ENCODE data around the gene FAM222A.

DNA sequence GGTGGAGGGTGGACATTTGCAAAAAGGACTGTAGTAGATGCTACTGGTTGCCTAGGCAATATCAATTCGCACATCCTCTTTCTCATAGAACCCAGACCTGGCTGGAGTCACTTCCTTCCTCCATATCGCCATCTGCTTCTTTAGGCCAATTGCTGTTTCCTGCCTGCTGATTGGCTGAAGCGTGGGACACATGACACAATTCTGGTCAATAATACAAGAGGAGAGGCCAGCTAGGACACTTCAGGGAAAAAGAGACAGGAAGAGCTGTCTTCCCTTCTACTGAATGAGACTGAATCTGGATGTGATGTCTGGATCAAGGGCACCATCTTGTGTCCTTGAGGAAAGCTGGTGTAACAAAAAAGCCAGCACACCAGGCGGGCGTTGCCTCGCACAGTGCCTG is 65.8 kb downstream of the FAM222A start:
- no peak for TF ChIP-seq ZNF565 (CRISPR knock-in tag; conservative IDR thresholded peaks at IDR 0.05; ENCODE audit: low read depth)
- TF ChIP-seq ARNTL (CRISPR knock-in tag; IDR thresholded peaks at IDR 0.05; ENCODE audit: borderline replicate concordance, low read depth) = no peak
- TF ChIP-seq, protein P1, sequence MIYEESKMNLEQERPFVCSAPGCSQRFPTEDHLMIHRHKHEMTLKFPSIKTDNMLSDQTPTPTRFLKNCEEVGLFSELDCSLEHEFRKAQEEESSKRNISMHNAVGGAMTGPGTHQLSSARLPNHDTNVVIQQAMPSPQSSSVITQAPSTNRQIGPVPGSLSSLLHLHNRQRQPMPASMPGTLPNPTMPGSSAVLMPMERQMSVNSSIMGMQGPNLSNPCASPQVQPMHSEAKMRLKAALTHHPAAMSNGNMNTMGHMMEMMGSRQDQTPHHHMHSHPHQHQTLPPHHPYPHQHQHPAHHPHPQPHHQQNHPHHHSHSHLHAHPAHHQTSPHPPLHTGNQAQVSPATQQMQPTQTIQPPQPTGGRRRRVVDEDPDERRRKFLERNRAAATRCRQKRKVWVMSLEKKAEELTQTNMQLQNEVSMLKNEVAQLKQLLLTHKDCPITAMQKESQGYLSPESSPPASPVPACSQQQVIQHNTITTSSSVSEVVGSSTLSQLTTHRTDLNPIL (CRISPR knock-in tag; IDR thresholded peaks at IDR 0.05; ENCODE audit: low read depth) = no peak
- no peak for TF ChIP-seq TCF4 (CRISPR knock-in tag; IDR thresholded peaks at IDR 0.05; ENCODE audit: borderline replicate concordance)
- TF ChIP-seq, protein P2, sequence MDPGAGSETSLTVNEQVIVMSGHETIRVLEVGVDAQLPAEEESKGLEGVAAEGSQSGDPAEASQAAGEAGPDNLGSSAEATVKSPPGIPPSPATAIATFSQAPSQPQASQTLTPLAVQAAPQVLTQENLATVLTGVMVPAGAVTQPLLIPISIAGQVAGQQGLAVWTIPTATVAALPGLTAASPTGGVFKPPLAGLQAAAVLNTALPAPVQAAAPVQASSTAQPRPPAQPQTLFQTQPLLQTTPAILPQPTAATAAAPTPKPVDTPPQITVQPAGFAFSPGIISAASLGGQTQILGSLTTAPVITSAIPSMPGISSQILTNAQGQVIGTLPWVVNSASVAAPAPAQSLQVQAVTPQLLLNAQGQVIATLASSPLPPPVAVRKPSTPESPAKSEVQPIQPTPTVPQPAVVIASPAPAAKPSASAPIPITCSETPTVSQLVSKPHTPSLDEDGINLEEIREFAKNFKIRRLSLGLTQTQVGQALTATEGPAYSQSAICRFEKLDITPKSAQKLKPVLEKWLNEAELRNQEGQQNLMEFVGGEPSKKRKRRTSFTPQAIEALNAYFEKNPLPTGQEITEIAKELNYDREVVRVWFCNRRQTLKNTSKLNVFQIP (CRISPR knock-in tag; IDR thresholded peaks at IDR 0.05; ENCODE audit: borderline replicate concordance, low read depth) = no peak
- TF ChIP-seq, protein P3, sequence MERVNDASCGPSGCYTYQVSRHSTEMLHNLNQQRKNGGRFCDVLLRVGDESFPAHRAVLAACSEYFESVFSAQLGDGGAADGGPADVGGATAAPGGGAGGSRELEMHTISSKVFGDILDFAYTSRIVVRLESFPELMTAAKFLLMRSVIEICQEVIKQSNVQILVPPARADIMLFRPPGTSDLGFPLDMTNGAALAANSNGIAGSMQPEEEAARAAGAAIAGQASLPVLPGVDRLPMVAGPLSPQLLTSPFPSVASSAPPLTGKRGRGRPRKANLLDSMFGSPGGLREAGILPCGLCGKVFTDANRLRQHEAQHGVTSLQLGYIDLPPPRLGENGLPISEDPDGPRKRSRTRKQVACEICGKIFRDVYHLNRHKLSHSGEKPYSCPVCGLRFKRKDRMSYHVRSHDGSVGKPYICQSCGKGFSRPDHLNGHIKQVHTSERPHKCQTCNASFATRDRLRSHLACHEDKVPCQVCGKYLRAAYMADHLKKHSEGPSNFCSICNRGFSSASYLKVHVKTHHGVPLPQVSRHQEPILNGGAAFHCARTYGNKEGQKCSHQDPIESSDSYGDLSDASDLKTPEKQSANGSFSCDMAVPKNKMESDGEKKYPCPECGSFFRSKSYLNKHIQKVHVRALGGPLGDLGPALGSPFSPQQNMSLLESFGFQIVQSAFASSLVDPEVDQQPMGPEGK (CRISPR knock-in tag; IDR thresholded peaks at IDR 0.05; ENCODE audit: borderline replicate concordance) = no peak
- TF ChIP-seq, protein P4, sequence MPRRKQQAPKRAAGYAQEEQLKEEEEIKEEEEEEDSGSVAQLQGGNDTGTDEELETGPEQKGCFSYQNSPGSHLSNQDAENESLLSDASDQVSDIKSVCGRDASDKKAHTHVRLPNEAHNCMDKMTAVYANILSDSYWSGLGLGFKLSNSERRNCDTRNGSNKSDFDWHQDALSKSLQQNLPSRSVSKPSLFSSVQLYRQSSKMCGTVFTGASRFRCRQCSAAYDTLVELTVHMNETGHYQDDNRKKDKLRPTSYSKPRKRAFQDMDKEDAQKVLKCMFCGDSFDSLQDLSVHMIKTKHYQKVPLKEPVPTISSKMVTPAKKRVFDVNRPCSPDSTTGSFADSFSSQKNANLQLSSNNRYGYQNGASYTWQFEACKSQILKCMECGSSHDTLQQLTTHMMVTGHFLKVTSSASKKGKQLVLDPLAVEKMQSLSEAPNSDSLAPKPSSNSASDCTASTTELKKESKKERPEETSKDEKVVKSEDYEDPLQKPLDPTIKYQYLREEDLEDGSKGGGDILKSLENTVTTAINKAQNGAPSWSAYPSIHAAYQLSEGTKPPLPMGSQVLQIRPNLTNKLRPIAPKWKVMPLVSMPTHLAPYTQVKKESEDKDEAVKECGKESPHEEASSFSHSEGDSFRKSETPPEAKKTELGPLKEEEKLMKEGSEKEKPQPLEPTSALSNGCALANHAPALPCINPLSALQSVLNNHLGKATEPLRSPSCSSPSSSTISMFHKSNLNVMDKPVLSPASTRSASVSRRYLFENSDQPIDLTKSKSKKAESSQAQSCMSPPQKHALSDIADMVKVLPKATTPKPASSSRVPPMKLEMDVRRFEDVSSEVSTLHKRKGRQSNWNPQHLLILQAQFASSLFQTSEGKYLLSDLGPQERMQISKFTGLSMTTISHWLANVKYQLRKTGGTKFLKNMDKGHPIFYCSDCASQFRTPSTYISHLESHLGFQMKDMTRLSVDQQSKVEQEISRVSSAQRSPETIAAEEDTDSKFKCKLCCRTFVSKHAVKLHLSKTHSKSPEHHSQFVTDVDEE (CRISPR knock-in tag; IDR thresholded peaks at IDR 0.05) = no peak
- no peak for TF ChIP-seq TOX (CRISPR knock-in tag; IDR thresholded peaks at IDR 0.05; ENCODE audit: borderline replicate concordance)
- no peak for TF ChIP-seq ESRRG (CRISPR knock-in tag; IDR thresholded peaks at IDR 0.05)

Measured in SK-N-SH treated with all-trans-retinoic acid at 6 μM for 48 hours (cell line).